Measurements from ENCODE around the gene CERS1.

The CERS1 gene

DNA sequence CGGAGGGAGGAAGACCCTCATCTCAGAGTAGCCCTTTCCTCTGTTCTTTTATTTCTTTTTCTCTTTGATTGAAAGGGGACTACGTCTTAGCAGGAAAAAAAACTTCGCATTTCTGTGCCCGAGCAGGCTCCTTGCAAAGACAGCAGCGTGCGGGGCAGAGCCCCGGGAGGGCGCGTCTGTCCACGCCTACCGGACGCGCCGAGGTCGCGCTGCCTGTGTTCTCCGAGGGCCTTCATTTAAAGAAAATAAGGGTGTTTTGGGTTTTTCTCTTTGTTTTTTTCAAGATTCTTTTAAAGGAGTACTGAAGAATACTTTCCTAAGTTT, 29.2 kb downstream of the CERS1 start:
- DNase-seq (ENCODE audit: insufficient read length, low spot score) = no peak
- no peak for TF ChIP-seq POLR2A (IDR thresholded peaks at IDR 0.05; ENCODE audit: low read depth, low read length)
- FAIRE-seq = no peak

- no peak for TF ChIP-seq POLR2A (IDR thresholded peaks at IDR 0.05; ENCODE audit: low read depth, low read length)
These were observed 29.8 kb downstream of the CERS1 start for GRCh38 chr19:18865973-18866799.

GRCh38 chr19:18865106-18865972, 30.6 kb downstream of the CERS1 start:
- no peak for DNase-seq (ENCODE audit: insufficient read length, low spot score)
- TF ChIP-seq POLR2A (IDR thresholded peaks at IDR 0.05; ENCODE audit: low read depth, low read length) = no peak
- FAIRE-seq = no peak

More at GRCh38 chr19:18865973-18866799, 29.8 kb downstream of the CERS1 start:
- FAIRE-seq = no peak
- DNase-seq (ENCODE audit: insufficient read length, low spot score) = peak; percentile 86

- TF ChIP-seq POLR2A (IDR thresholded peaks at IDR 0.05; ENCODE audit: low read depth, low read length) = no peak
- DNase-seq (ENCODE audit: insufficient read length, low spot score) (no peak), FAIRE-seq (no peak)
These were observed 32.1 kb downstream of the CERS1 start for GRCh38 chr19:18863843-18864362.

DNA sequence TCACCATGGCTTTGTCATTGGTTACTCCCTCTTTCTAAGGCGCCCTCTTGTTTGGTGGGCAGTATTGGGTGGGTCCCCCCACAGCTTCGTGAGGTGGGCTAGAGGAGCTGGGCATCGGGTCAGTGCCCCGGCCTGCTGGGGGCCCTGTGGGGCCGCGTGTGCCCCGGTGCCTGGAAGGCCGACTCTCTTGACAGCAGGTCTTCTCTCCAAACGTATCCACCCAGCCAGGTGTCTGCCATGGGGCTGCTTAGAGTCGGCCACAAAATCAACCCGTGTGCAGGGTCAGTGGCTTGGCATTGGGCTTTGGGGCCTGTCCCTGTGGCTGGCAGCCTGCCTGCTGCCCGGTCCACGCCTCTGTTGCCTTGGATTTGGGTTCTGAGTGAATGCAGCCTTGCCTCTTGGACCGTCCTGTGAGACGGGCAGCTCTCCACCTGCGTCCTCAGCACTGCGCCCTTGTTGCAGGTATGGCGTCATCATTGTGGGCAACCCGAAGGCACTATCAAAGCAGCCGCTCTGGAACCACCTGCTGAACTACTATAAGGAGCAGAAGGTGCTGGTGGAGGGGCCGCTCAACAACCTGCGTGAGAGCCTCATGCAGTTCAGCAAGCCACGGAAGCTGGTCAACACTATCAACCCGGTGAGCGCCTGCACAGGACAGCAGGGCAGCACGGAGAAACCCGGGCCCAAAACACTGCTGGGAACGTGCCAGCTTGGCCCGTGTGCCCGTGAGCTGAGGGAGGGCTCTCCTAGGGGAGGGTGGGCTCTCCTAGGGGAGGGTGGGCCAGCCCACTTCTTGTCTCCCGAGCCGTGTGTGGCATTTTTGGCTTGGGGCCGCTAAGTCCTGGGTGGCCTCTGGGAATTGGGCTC, 32.7 kb downstream of the CERS1 start:
- no peak for TF ChIP-seq POLR2A (IDR thresholded peaks at IDR 0.05; ENCODE audit: low read depth, low read length)
- FAIRE-seq = no peak

DNA sequence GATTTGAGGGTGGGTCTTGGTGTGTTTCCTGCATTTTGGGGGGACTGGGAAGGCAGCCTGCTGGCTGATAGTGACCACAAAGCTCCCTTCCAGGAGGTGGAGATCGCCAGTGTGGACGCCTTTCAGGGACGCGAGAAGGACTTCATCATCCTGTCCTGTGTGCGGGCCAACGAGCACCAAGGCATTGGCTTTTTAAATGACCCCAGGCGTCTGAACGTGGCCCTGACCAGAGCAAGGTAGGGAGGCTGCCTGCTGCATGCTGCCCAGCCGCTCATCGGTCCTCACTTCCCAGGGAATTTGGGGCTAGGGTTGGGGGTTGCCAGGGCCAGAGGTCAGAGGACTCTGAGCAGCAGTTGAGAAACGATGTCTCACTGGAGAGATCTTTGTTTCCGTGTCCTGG, 34.0 kb downstream of the CERS1 start:
- no peak for TF ChIP-seq POLR2A (IDR thresholded peaks at IDR 0.05; ENCODE audit: low read depth, low read length)
- DNase-seq (ENCODE audit: insufficient read length, low spot score) (no peak), FAIRE-seq (no peak)

More for the DNA sequence above, 32.7 kb downstream of the CERS1 start:
- DNase-seq (ENCODE audit: insufficient read length, low spot score) = no peak

DNA sequence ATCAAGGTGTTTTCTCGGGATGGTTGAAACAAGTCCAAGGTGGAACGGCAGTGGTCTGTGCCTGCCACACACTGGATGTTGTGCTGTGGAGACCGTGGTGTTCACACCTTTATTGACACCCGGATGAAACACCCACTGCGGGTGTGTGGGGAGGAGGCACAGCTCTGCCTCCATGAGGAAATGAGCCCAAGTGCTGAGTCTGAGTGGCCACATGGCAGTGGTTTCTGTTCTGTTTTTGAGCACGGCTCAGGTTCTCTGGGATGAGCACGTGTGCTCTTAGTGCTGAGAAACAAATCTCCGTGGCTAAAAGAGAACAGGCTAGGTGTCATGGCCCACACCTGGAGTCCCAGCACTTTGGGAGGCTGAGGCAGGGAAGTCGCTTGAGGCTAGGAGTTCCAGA, 34.7 kb downstream of the CERS1 start:
- no peak for FAIRE-seq
- DNase-seq (ENCODE audit: insufficient read length, low spot score) = no peak
- no peak for TF ChIP-seq POLR2A (IDR thresholded peaks at IDR 0.05; ENCODE audit: low read depth, low read length)

- DNase-seq (ENCODE audit: insufficient read length, low spot score) (no peak), FAIRE-seq (no peak)
These were observed 35.2 kb downstream of the CERS1 start for GRCh38 chr19:18860725-18861124.

GRCh38 chr19:18860302-18860700, 35.7 kb downstream of the CERS1 start:
- FAIRE-seq = no peak
- TF ChIP-seq POLR2A (IDR thresholded peaks at IDR 0.05; ENCODE audit: low read depth, low read length) = no peak
- DNase-seq (ENCODE audit: insufficient read length, low spot score) = no peak

More at GRCh38 chr19:18860725-18861124, 35.2 kb downstream of the CERS1 start:
- TF ChIP-seq POLR2A (IDR thresholded peaks at IDR 0.05; ENCODE audit: low read depth, low read length) = no peak

GRCh38 chr19:18859676-18860301, 36.2 kb downstream of the CERS1 start:
- FAIRE-seq = no peak
- no peak for TF ChIP-seq POLR2A (IDR thresholded peaks at IDR 0.05; ENCODE audit: low read depth, low read length)

DNA sequence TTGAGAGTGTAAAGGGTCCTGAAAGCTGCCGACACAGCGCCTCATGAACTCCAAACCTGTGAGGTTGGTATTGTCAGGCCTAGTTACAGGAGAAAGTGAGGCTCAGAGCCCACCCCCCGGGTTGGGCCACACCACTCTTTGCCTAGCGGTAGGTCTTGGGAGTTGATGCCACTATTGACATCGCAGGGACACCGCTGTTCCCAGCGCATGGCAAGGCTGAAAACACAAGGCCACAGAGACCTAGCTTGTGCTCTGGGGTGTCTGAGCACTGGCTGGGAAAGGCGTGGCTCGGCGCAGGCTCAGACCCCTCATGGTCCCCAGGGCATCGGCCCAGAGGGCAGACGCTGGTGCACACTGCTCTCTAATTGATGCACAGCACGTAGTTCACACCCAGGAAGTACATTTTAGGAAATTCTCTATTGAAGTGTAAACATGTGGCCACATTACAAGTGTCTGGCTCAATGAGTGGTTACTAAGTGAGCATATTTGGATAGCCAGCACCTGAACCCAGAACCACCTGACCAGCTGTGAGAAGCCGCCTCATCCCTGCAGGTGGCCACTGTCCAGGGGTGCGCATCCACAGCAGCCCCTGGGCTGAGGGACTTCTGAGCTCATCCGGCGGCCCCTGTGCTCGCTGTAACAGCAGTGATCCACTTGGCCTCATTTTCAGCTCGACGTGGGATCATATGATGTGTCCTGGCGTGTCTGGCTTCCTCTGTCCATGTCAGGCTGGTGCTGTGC, 36.9 kb downstream of the CERS1 start:
- no peak for TF ChIP-seq POLR2A (IDR thresholded peaks at IDR 0.05; ENCODE audit: low read depth, low read length)
- DNase-seq (ENCODE audit: insufficient read length, low spot score) (no peak), FAIRE-seq (no peak)

More at GRCh38 chr19:18859676-18860301, 36.2 kb downstream of the CERS1 start:
- no peak for DNase-seq (ENCODE audit: insufficient read length, low spot score)

- DNase-seq (ENCODE audit: insufficient read length, low spot score) (no peak), FAIRE-seq (no peak)
- TF ChIP-seq POLR2A (IDR thresholded peaks at IDR 0.05; ENCODE audit: low read depth, low read length) = no peak
These were observed 38.7 kb downstream of the CERS1 start for GRCh38 chr19:18857223-18857622.

Data from H54 (cell line).